K562 (cell line): ENCODE measurements around the gene NRCAM. TPM values are rescaled to one million over a fixed set of nuclear protein-coding genes. Genes with fewer than 3 reads are reported as not detected.

Experiments
- ATAC-seq: fragments of 200-7000 bp; cut with Tn5 transposase; 3 replicates; pipeline ENCODE4 v1.9.1; 2020; ENCODE audit warnings: moderate library complexity
- BruUV-seq: library from RNA; stranded (reverse); fragments of 400-500 nt; replicated peaks from 2 replicates; lab custom pipeline; 2021; lab: Mats Ljungman, UMichigan
- CTCF ChIA-PET: fragments of 300-600 bp; formaldehyde crosslinking; extraction: SDS; loops from one replicate; lab custom pipeline; 2021; ENCODE audit warnings: low intra/inter-chr PET ratio; lab: Yijun Ruan, JAX
- POLR2A ChIA-PET: fragments of 300-600, 350-650 bp; sonication (Branson Sonifier 250); formaldehyde crosslinking; extraction: SDS; loops from one replicate; lab custom pipeline; 2021; ENCODE audit warnings: antibody characterized with exemption, inconsistent platforms; lab: Yijun Ruan, JAX
- DNase-seq, 4 experiments: peaks; one replicate each; pipeline versions ENCODE4 v3.0.0 to v3.0.0-alpha.2; 2011 to 2018; ENCODE audit warnings: low spot score in 3 of 4, mixed read lengths in 3 of 4; ENCODE audit errors: extremely low read depth in 1 of 4
- FAIRE-seq: peaks from 2 replicates; lab custom pipeline; 2011; peaks lifted over from hg19 to GRCh38; lab: Jason Lieb, UNC
- H2AFZ ChIP-seq: 2 replicates; pipeline ENCODE4 v1.6.0; 2011; ENCODE audit warnings: low read depth, low read length, control low read depth, inconsistent platforms
- H3K27ac ChIP-seq: fragments of 200-600 bp; 3 replicates; pipeline ENCODE4 v1.8.0; 2011; ENCODE audit warnings: low read depth, mild to moderate bottlenecking, control low read depth, inconsistent platforms, low read length, moderate library complexity, mixed read lengths; ENCODE audit errors: extremely low read depth
- H3K27me3 ChIP-seq, 2 experiments: fragments of 300-600 bp in 1 of 2; 2 replicates in 1 of 2; 3 replicates in 1 of 2; pipeline versions ENCODE4 v1.6.0 to v1.8.0; 2011; ENCODE audit warnings: inconsistent platforms in 2 of 2, low read length in 2 of 2, mild to moderate bottlenecking in 1 of 2, mixed read lengths in 1 of 2, moderate library complexity in 1 of 2; ENCODE audit not compliant: control insufficient read depth in 2 of 2, insufficient read depth in 2 of 2
- H3K36me3 ChIP-seq: fragments of 300-600 bp; 3 replicates; pipeline ENCODE4 v1.8.0; 2011; ENCODE audit warnings: mild to moderate bottlenecking, low read length, inconsistent platforms; ENCODE audit not compliant: control insufficient read depth, insufficient read depth
- H3K4me1 ChIP-seq, 2 experiments: fragments of 200-600 bp in 1 of 2; replicated peaks in 1 of 2; 2 replicates in 1 of 2; 3 replicates in 1 of 2; pipeline versions ENCODE4 v1.5.1 to v1.8.0; 2011; ENCODE audit warnings: inconsistent platforms in 2 of 2, low read length in 2 of 2, mild to moderate bottlenecking in 1 of 2, mixed read lengths in 1 of 2, moderate library complexity in 1 of 2; ENCODE audit not compliant: control insufficient read depth in 2 of 2, insufficient read depth in 2 of 2
- H3K4me2 ChIP-seq: 2 replicates; pipeline ENCODE4 v1.6.1; 2011; ENCODE audit warnings: low read length, control low read depth, inconsistent platforms, mixed read lengths; ENCODE audit not compliant: insufficient read depth
- H3K4me3 ChIP-seq: fragments of 200-600 bp; sonication (generic), shearing (Covaris generic); 2 replicates; pipeline ENCODE4 v1.5.1; 2016; ENCODE audit warnings: control low read depth, inconsistent platforms
- H3K79me2 ChIP-seq: fragments of 200-600 bp; 3 replicates; pipeline ENCODE4 v1.8.0; 2011; ENCODE audit warnings: low read length, inconsistent platforms; ENCODE audit not compliant: control insufficient read depth, insufficient read depth
- H3K9ac ChIP-seq, 2 experiments: 2 replicates each; pipeline versions ENCODE4 v1.6.0 to v1.6.1; 2011; ENCODE audit warnings: low read depth in 2 of 2, low read length in 2 of 2, control low read depth in 1 of 2, inconsistent platforms in 1 of 2, mild to moderate bottlenecking in 1 of 2, mixed read lengths in 1 of 2; ENCODE audit not compliant: insufficient read depth in 1 of 2
- H3K9me1 ChIP-seq: one replicate; pipeline ENCODE4 v1.6.0; 2011; ENCODE audit warnings: inconsistent platforms, mild to moderate bottlenecking, low read length, moderate library complexity; ENCODE audit not compliant: control insufficient read depth, insufficient read depth
- H3K9me3 ChIP-seq: replicated peaks from 2 replicates; pipeline ENCODE4 v1.5.1; 2011; ENCODE audit warnings: low read depth, low read length, inconsistent platforms; ENCODE audit not compliant: control insufficient read depth, insufficient read depth
- H4K20me1 ChIP-seq: replicated peaks from 2 replicates; pipeline ENCODE4 v1.6.1; 2011; ENCODE audit warnings: low read length, inconsistent platforms, mixed read lengths; ENCODE audit not compliant: control insufficient read depth, insufficient read depth
- SETDB1 ChIP-seq: IDR thresholded peaks from one replicate; pipeline ENCODE4 v1.6.1; 2012; ENCODE audit warnings: low read length, control low read depth, inconsistent platforms
- TFE3 ChIP-seq: fragments of 450-650 bp; formaldehyde crosslinking; IDR thresholded peaks from 2 replicates; pipeline ENCODE4 v1.4.0; 2020; ENCODE audit warnings: mild to moderate bottlenecking, mixed read lengths
- ZNF592 ChIP-seq: fragments of 450-650 bp; IDR thresholded peaks from 2 replicates; pipeline ENCODE4 v1.6.1; 2017; ENCODE audit warnings: antibody characterized with exemption, mild to moderate bottlenecking
- WGBS: fragments of 100-300 bp; shearing (Covaris generic); methylation state at CpG from one replicate; pipeline ENCODE4 v1.1.6; 2016; ENCODE audit warnings: low coverage, mixed read lengths; ENCODE audit not compliant: insufficient coverage; ENCODE audit errors: missing lambda C conversion rate; 5-methylcytosine and 5-hydroxymethylcytosine counted together
- in situ Hi-C: fragments of 300-500 bp; cut with MboI; formaldehyde crosslinking; loops from 4 replicates; pipeline ENCODE4 v1.15.0; 2018; ENCODE audit warnings: inconsistent platforms, mixed read lengths
- intact Hi-C: fragments of 100-400 bp; cut with micrococcal nuclease; formaldehyde crosslinking; loops from 2 replicates; pipeline ENCODE4 v1.14.2; 2022
- polyA plus RNA-seq, 8 experiments: library from polyadenylated mRNA; depleted of rRNA in 4 of 8; stranded (reverse) in 5 of 8; unstranded in 3 of 8; fragments of >200 nt; fragmentation: Nextera tagmentation in 2 of 8; fragmentation: Illumina TruSeq in 1 of 8; extraction: Ambion mirVana in 2 of 8; extraction: Trizol in 1 of 8; gene quantifications; 2 replicates each; pipeline versions ENCODE4 v1.2.1 to v1.2.3, GENCODE V29; 2011 to 2014; ENCODE audit warnings: inconsistent platforms in 1 of 8, missing spikeins in 1 of 8
- total RNA-seq, 7 experiments: library from RNA; depleted of rRNA in 6 of 7; stranded (reverse); fragments of >200 nt in 6 of 7; fragmentation: Illumina TruSeq in 2 of 7; extraction: Trizol in 2 of 7; gene quantifications; 2 replicates each; pipeline versions ENCODE4 v1.2.1 to v1.2.3, GENCODE V29; 2011 to 2021; ENCODE audit warnings: low replicate concordance in 1 of 7

NRCAM gene
- total and polyA plus RNA-seq, 9 of the 15 experiments (the other 6 are each of a cell fraction or from before 2014, with no cell fraction given), result 0.03 to 0.54 (median 0.12) TPM; not detected in 1

GRCh38 chr7:108267615-108268014 is 188.6 kb downstream of the NRCAM start:
- Histone ChIP-seq H3K79me2 (no peaks in the 10 kb centered on the region), H3K27me3 (peaks cover 3 to 9% of the 10 kb centered on the region in 2 experiments; a peak in 2 of 5 replicates), H3K9ac (no peak overlapping the region), H3K9me1 (no peaks in the 10 kb centered on the region), H4K20me1 (no peaks in the 10 kb centered on the region), H3K4me3 (no peak overlapping the region), H3K9me3 (no peaks in the 10 kb centered on the region), H3K4me2 (no peak overlapping the region), H3K27ac (no peak overlapping the region), H3K4me1 (no peaks in the 10 kb centered on the region; a peak in 1 of 5 replicates), H3K36me3 (no peaks in the 10 kb centered on the region), H2AFZ (no peak overlapping the region)
- 86% methylated on average over 1 of the region's 1 CpG for WGBS
- POLR2A ChIA-PET, result interaction anchor here (1.0 kb wide), 1 partner anchor 526 kb away, joined by 3 read pairs; no protein-coding TSS in a partner anchor
- CTCF ChIA-PET, result no interaction called here
- FAIRE-seq (no peak), ATAC-seq (no peak), DNase-seq (no peak)
- BruUV-seq, result no TSS peak
- in situ Hi-C loops, result no loop called here
- intact Hi-C loops, result loop anchor here (10.0 kb wide), 1 partner anchor 83 kb away; no protein-coding TSS in a partner anchor
- TF ChIP-seq SETDB1 (no peak), TFE3 (CRISPR knock-in tag) (peak; percentile 32; the same call in 1 of the 2 replicates), ZNF592 (no peak)
